Activated naive CD4-positive, alpha-beta T cell treated with anti-CD3 and anti-CD28 coated beads for 36 hours (primary cell): ENCODE results near the gene C12orf57. TPM values are rescaled to one million over a fixed set of nuclear protein-coding genes. Genes with fewer than 3 reads are reported as not detected.
A peak's percentile ranks its signal among the peaks of the same experiment; 100 is the strongest.

ENCODE experiments used
- CTCF ChIA-PET: fragments of 350-600 bp; sonication (Branson Sonifier 250); formaldehyde crosslinking; loops from one replicate; lab custom pipeline; 2021; ENCODE audit warnings: antibody characterized with exemption; lab: Charles Lee
- DNase-seq: peaks from one replicate; pipeline ENCODE4 v3.0.0-alpha.2; 2020
- H3K27ac Mint-ChIP-seq: one replicate; pipeline ENCODE4 v1.8.0; 2021; ENCODE audit warnings: mild to moderate bottlenecking, mixed read lengths
- H3K27me3 Mint-ChIP-seq: one replicate; pipeline ENCODE4 v1.8.0; 2021; ENCODE audit warnings: low read depth, mixed read lengths
- H3K36me3 Mint-ChIP-seq: one replicate; pipeline ENCODE4 v1.8.0; 2021; ENCODE audit warnings: low read depth, mixed read lengths
- H3K4me1 Mint-ChIP-seq: one replicate; pipeline ENCODE4 v1.8.0; 2021; ENCODE audit warnings: low read depth, mixed read lengths
- H3K4me3 Mint-ChIP-seq: one replicate; pipeline ENCODE4 v1.8.0; 2021; ENCODE audit warnings: mild to moderate bottlenecking, moderate library complexity, mixed read lengths
- H3K9me3 Mint-ChIP-seq: one replicate; pipeline ENCODE4 v1.8.0; 2021; ENCODE audit warnings: mixed read lengths
- intact Hi-C: fragments of 100-400 bp; cut with micrococcal nuclease; formaldehyde crosslinking; loops from one replicate; pipeline ENCODE4 v1.15.1; 2023
- microRNA-seq: library from miRNA; unstranded; fragments of <30 nt; microRNA quantifications from one replicate; pipeline ENCODE4 v1.2.0, GENCODE V29; 2022; ENCODE audit warnings: borderline microRNAs expressed, borderline replicate concordance
- total RNA-seq, 2 experiments: library from RNA; stranded (reverse); gene quantifications; one replicate each; pipeline ENCODE4 v1.2.3, GENCODE V29; 2021

C12orf57 gene
- total RNA-seq, 2 experiments from 2014 or later: 242 to 245 TPM

GRCh38 chr12:6978188-6978587, 34.4 kb downstream of the C12orf57 start:
- intact Hi-C loops: no loop called here
- peaks cover 53% of the 10 kb centered on the region for H3K36me3 Mint-ChIP-seq
- DNase-seq: no peak
- CTCF ChIA-PET: interaction anchor here (0.6 to 1.0 kb wide), 3 partner anchors 27 to 414 kb away, joined by 3 to 4 read pairs (median 3); partner anchors contain the start of gene PTPN6
- no peak overlapping the region for H3K4me3 Mint-ChIP-seq
- peaks cover 14% of the 10 kb centered on the region for H3K4me1 Mint-ChIP-seq
- H3K27ac Mint-ChIP-seq: peak overlapping the region; percentile 72
- no peaks in the 10 kb centered on the region for H3K27me3 Mint-ChIP-seq
- H3K9me3 Mint-ChIP-seq: no peaks in the 10 kb centered on the region

GRCh38 chr12:6978611-6979011, 34.8 kb downstream of the C12orf57 start:
- intact Hi-C loops: no loop called here
- Mint-ChIP-seq H3K4me1 (peaks cover 12% of the 10 kb centered on the region), H3K36me3 (peaks cover 51% of the 10 kb centered on the region), H3K9me3 (no peaks in the 10 kb centered on the region), H3K27me3 (no peaks in the 10 kb centered on the region), H3K27ac (peak overlapping the region; percentile 72), H3K4me3 (no peak overlapping the region)
- no peak for DNase-seq
- CTCF ChIA-PET: interaction anchor here (0.9 kb wide), 1 partner anchor 10 kb away, joined by 3 read pairs; no protein-coding TSS in a partner anchor

- intact Hi-C loops: no loop called here
- no peak overlapping the region for H3K4me3 Mint-ChIP-seq
- no peak for DNase-seq
- H3K9me3 Mint-ChIP-seq: no peaks in the 10 kb centered on the region
- peaks cover 8% of the 10 kb centered on the region for H3K4me1 Mint-ChIP-seq
- CTCF ChIA-PET: interaction anchor here (0.9 kb wide), 1 partner anchor 10 kb away, joined by 3 read pairs; no protein-coding TSS in a partner anchor
- H3K27ac Mint-ChIP-seq: peak overlapping the region; percentile 72
- no peaks in the 10 kb centered on the region for H3K27me3 Mint-ChIP-seq
- H3K36me3 Mint-ChIP-seq: peaks cover 47% of the 10 kb centered on the region
Measured at GRCh38 chr12:6979021-6979420, 35.2 kb downstream of the C12orf57 start.

GRCh38 chr12:6979453-6979852, 35.6 kb downstream of the C12orf57 start:
- Mint-ChIP-seq H3K27ac (peak overlapping the region; percentile 72), H3K36me3 (peaks cover 46% of the 10 kb centered on the region), H3K27me3 (no peaks in the 10 kb centered on the region), H3K4me1 (peaks cover 6% of the 10 kb centered on the region), H3K4me3 (no peak overlapping the region), H3K9me3 (no peaks in the 10 kb centered on the region)
- intact Hi-C loops: no loop called here
- DNase-seq: no peak
- CTCF ChIA-PET: interaction anchor here (0.9 kb wide), 1 partner anchor 11 kb away, joined by 3 read pairs; no protein-coding TSS in a partner anchor

GRCh38 chr12:6980075-6980474, 36.3 kb downstream of the C12orf57 start:
- CTCF ChIA-PET: interaction anchor here (0.8 kb wide), 1 partner anchor 56 kb away, joined by 3 read pairs; no protein-coding TSS in a partner anchor
- no peak overlapping the region for H3K27ac Mint-ChIP-seq
- no peaks in the 10 kb centered on the region for H3K27me3 Mint-ChIP-seq
- H3K36me3 Mint-ChIP-seq: peaks cover 45% of the 10 kb centered on the region
- H3K4me3 Mint-ChIP-seq: no peak overlapping the region
- DNase-seq: no peak
- peaks cover 5% of the 10 kb centered on the region for H3K4me1 Mint-ChIP-seq
- H3K9me3 Mint-ChIP-seq: no peaks in the 10 kb centered on the region
- intact Hi-C loops: no loop called here

GRCh38 chr12:6980740-6981139, 36.9 kb downstream of the C12orf57 start:
- no peak overlapping the region for H3K27ac Mint-ChIP-seq
- CTCF ChIA-PET: interaction anchor here (0.6 to 1.0 kb wide), 3 partner anchors 56 to 160 kb away, joined by 3 read pairs; no protein-coding TSS in a partner anchor
- intact Hi-C loops: no loop called here

GRCh38 chr12:6981152-6982052, 37.6 kb downstream of the C12orf57 start:
- CTCF ChIA-PET: interaction anchor here (0.6 to 1.0 kb wide), 4 partner anchors 55 to 159 kb away, joined by 3 read pairs; no protein-coding TSS in a partner anchor
- Mint-ChIP-seq H3K27me3 (no peaks in the 10 kb centered on the region), H3K9me3 (no peaks in the 10 kb centered on the region), H3K27ac (no peak overlapping the region), H3K36me3 (peaks cover 38% of the 10 kb centered on the region), H3K4me1 (no peaks in the 10 kb centered on the region), H3K4me3 (no peak overlapping the region)
- DNase-seq: no peak
- intact Hi-C loops: no loop called here

More at GRCh38 chr12:6980740-6981139, 36.9 kb downstream of the C12orf57 start:
- no peaks in the 10 kb centered on the region for H3K27me3 Mint-ChIP-seq
- DNase-seq: no peak
- H3K4me3 Mint-ChIP-seq: no peak overlapping the region
- H3K36me3 Mint-ChIP-seq: peaks cover 42% of the 10 kb centered on the region
- peaks cover 1% of the 10 kb centered on the region for H3K4me1 Mint-ChIP-seq
- no peaks in the 10 kb centered on the region for H3K9me3 Mint-ChIP-seq

GRCh38 chr12:6982532-6982931, 38.7 kb downstream of the C12orf57 start:
- no peaks in the 10 kb centered on the region for H3K27me3 Mint-ChIP-seq
- H3K27ac Mint-ChIP-seq: no peak overlapping the region
- no peak for DNase-seq
- H3K9me3 Mint-ChIP-seq: no peaks in the 10 kb centered on the region
- peaks cover 29% of the 10 kb centered on the region for H3K36me3 Mint-ChIP-seq
- CTCF ChIA-PET: no interaction called here
- intact Hi-C loops: no loop called here
- H3K4me3 Mint-ChIP-seq: no peak overlapping the region
- no peaks in the 10 kb centered on the region for H3K4me1 Mint-ChIP-seq

GRCh38 chr12:6987956-6988553, 44.2 kb downstream of the C12orf57 start:
- DNase-seq: no peak
- H3K4me1 Mint-ChIP-seq: no peaks in the 10 kb centered on the region
- peaks cover 18% of the 10 kb centered on the region for H3K36me3 Mint-ChIP-seq
- no peaks in the 10 kb centered on the region for H3K27me3 Mint-ChIP-seq
- no peak overlapping the region for H3K4me3 Mint-ChIP-seq
- H3K9me3 Mint-ChIP-seq: no peaks in the 10 kb centered on the region
- CTCF ChIA-PET: no interaction called here
- intact Hi-C loops: no loop called here
- no peak overlapping the region for H3K27ac Mint-ChIP-seq

Small RNA genes within 50 kb of the gene (microRNA-seq; reads per million reads assigned to microRNA genes)
- 55.4 reads per million, percentile 51 among the genes with 10 or more reads in this experiment for gene MIR141
- gene MIR200C: 332 reads per million, percentile 73 among the genes with 10 or more reads in this experiment

Other genes starting within 250 kb of the C12orf57 start
- gene PIANP, start 243.2 kb upstream of the C12orf57 start, total RNA-seq: under 1 TPM; 0.21 to 0.27 TPM
- 10 to 100 TPM; 43.0 to 47.8 TPM for gene COPS7A, start 220.0 kb upstream of the C12orf57 start, total RNA-seq
- 100 to 1,000 TPM; 140 to 143 TPM for gene MLF2, start 190.9 kb upstream of the C12orf57 start, total RNA-seq
- gene PTMS, start 177.7 kb upstream of the C12orf57 start, total RNA-seq: 10 to 100 TPM; 35.1 to 44.2 TPM
- 10 to 100 TPM; 22.8 to 25.1 TPM for gene LAG3, start 171.5 kb upstream of the C12orf57 start, total RNA-seq
- gene CD4, start 154.5 kb upstream of the C12orf57 start, total RNA-seq: 100 to 1,000 TPM; 155 to 161 TPM
- gene GPR162, start 122.2 kb upstream of the C12orf57 start, total RNA-seq: under 1 TPM in 1 of 2 experiments, not detected in 1; 0.24 TPM
- gene P3H3, start 115.6 kb upstream of the C12orf57 start, total RNA-seq: 1 to 10 TPM; 1.9 to 2.0 TPM
- under 1 TPM; 0.48 to 0.54 TPM for gene GNB3, start 103.1 kb upstream of the C12orf57 start, total RNA-seq
- gene CDCA3, start 92.7 kb upstream of the C12orf57 start, total RNA-seq: 100 to 1,000 TPM; 106 to 108 TPM
- 100 to 1,000 TPM; 115 to 123 TPM for gene USP5, start 91.9 kb upstream of the C12orf57 start, total RNA-seq
- 1,000 to 10,000 TPM; 1,222 to 1,282 TPM for gene TPI1, start 76.5 kb upstream of the C12orf57 start, total RNA-seq
- gene SPSB2, start 70.7 kb upstream of the C12orf57 start, total RNA-seq: 1 to 10 TPM; 2.6 to 2.8 TPM
- 1 to 10 TPM; 6.3 to 6.4 TPM for gene LRRC23, start 39.2 kb upstream of the C12orf57 start, total RNA-seq
- 100 to 1,000 TPM; 128 to 131 TPM for gene ENO2, start 29.4 kb upstream of the C12orf57 start, total RNA-seq
- gene ATN1, start 16.1 kb upstream of the C12orf57 start, total RNA-seq: 10 to 100 TPM; 20.1 to 22.2 TPM
- not detected for gene RNU7-1, start 206 bp upstream of the C12orf57 start, total RNA-seq
- gene PTPN6, start 7.3 kb downstream of the C12orf57 start, total RNA-seq: 100 to 1,000 TPM; 334 to 348 TPM
- 100 to 1,000 TPM; 389 to 392 TPM for gene PHB2, start 26.6 kb downstream of the C12orf57 start, total RNA-seq
- 10 to 100 TPM; 89.1 to 91.9 TPM for gene EMG1, start 26.9 kb downstream of the C12orf57 start, total RNA-seq
- gene LPCAT3, start 74.5 kb downstream of the C12orf57 start, total RNA-seq: 10 to 100 TPM; 22.7 to 27.2 TPM
- 1 to 10 TPM; 2.2 to 3.1 TPM for gene C1S, start 116.7 kb downstream of the C12orf57 start, total RNA-seq
- 1 to 10 TPM; 1.4 to 1.5 TPM for gene C1R, start 148.4 kb downstream of the C12orf57 start, total RNA-seq
- 10 to 100 TPM; 10.3 to 11.5 TPM for gene C1RL, start 165.2 kb downstream of the C12orf57 start, total RNA-seq
- gene RBP5, start 184.9 kb downstream of the C12orf57 start, total RNA-seq: under 1 TPM in 1 of 2 experiments, not detected in 1; 0.57 TPM
- 10 to 100 TPM; 18.3 to 21.8 TPM for gene CLSTN3, start 186.3 kb downstream of the C12orf57 start, total RNA-seq
- 10 to 100 TPM; 29.7 to 30.9 TPM for gene PEX5, start 245.7 kb downstream of the C12orf57 start, total RNA-seq